ENCODE results near the gene GFER. TPM values are rescaled to one million over a fixed set of nuclear protein-coding genes. Genes with fewer than 3 reads are reported as not detected.

The GFER gene
- total RNA-seq, 1 experiment from 2014 or later = 17.0 TPM

DNA sequence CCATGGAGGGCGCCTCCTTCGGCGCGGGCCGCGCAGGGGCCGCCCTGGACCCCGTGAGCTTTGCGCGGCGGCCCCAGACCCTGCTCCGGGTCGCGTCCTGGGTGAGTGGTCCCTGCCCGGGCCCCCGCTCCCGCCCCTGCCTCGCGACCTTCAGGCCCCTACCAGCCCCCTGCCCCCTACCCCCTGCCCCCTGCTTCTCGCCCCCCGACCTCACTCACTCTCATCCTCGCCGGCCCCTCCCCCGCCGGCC lies 6.0 kb downstream of the GFER start:
- Histone ChIP-seq H3K4me3 (ENCODE audit: low read length) (peak overlapping the region; percentile 74), H3K27me3 (ENCODE audit: low read length) (no peaks in the 10 kb centered on the region), H4K20me1 (ENCODE audit: insufficient read depth, low read depth, low read length) (no peaks in the 10 kb centered on the region), H3K4me2 (ENCODE audit: low read depth, low read length, poor library complexity, severe bottlenecking) (peak overlapping the region; percentile 89), H2AFZ (ENCODE audit: low read length) (no peak overlapping the region), H3K27ac (ENCODE audit: low read length) (no peak overlapping the region), H3K79me2 (ENCODE audit: low read length) (peaks cover 4% of the 10 kb centered on the region), H3K9me3 (ENCODE audit: low read length) (no peaks in the 10 kb centered on the region), H3K4me1 (ENCODE audit: low read length) (peaks cover 30% of the 10 kb centered on the region), H3K36me3 (ENCODE audit: insufficient read depth, low read length) (no peaks in the 10 kb centered on the region), H3K9ac (ENCODE audit: low read length) (peak overlapping the region; percentile 68), H3K9me2 (replicated peaks; ENCODE audit: insufficient read depth, low read length) (no peaks in the 10 kb centered on the region)
- no peak for DNase-seq

DNA sequence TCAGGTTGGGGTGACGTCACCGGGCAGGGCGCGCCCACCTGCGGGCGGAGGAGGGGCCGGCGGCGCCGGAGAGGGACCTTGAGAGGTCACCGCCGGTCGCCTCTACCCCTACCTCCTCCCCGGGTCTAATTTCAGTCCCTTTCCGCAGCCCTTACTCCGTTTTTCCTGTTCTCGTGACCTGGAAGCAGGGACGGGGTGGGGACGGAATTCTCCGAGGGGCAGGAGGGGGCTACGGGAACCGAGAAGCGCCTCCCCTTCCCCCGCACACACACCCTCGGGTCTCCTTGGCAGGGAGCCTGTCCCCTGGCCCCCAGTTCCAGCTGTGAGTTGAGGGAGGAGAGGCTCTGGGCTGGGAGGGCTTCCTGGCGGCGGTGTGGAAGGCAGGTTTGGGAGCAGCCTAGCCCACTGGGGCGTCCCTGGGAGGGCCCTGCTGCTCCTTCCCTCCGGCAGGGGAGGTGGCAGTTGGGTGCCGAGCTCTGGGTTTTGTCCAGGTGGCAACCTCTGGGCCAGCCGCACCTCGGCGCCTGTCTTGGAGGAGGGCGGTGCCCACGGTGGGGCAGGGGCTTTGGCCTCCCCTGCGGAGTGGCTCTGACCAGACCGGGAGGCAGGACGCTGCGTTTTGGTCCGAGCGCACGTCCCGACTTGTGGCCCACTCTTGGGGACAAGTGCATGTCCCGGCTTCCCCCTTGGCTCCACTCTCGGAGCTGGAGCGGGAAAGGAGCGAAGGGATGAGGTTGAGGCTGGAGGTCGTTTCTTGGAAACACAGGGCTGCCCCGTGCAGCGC lies 6.5 kb downstream of the GFER start:
- Histone ChIP-seq H3K36me3 (ENCODE audit: insufficient read depth, low read length) (no peaks in the 10 kb centered on the region), H3K79me2 (ENCODE audit: low read length) (no peaks in the 10 kb centered on the region), H3K9me3 (ENCODE audit: low read length) (no peaks in the 10 kb centered on the region), H3K4me1 (ENCODE audit: low read length) (peaks cover 25% of the 10 kb centered on the region), H3K27me3 (ENCODE audit: low read length) (no peaks in the 10 kb centered on the region), H3K9ac (ENCODE audit: low read length) (peak overlapping the region; percentile 68), H2AFZ (ENCODE audit: low read length) (peak overlapping the region; percentile 67; the same call in 1 of the 2 replicates), H4K20me1 (ENCODE audit: insufficient read depth, low read depth, low read length) (no peaks in the 10 kb centered on the region), H3K4me2 (ENCODE audit: low read depth, low read length, poor library complexity, severe bottlenecking) (peak overlapping the region; percentile 89), H3K4me3 (ENCODE audit: low read length) (peak overlapping the region; percentile 74), H3K9me2 (replicated peaks; ENCODE audit: insufficient read depth, low read length) (no peaks in the 10 kb centered on the region), H3K27ac (ENCODE audit: low read length) (no peak overlapping the region)
- peak; percentile 79 for DNase-seq

GRCh38 chr16:1991135-1991551 lies 7.2 kb downstream of the GFER start:
- H4K20me1 ChIP-seq (ENCODE audit: insufficient read depth, low read depth, low read length) = no peaks in the 10 kb centered on the region
- H3K79me2 ChIP-seq (ENCODE audit: low read length) = no peaks in the 10 kb centered on the region
- no peaks in the 10 kb centered on the region for H3K9me2 ChIP-seq (replicated peaks; ENCODE audit: insufficient read depth, low read length)
- H3K36me3 ChIP-seq (ENCODE audit: insufficient read depth, low read length) = no peaks in the 10 kb centered on the region
- H3K4me1 ChIP-seq (ENCODE audit: low read length) = peaks cover 21% of the 10 kb centered on the region
- H3K4me2 ChIP-seq (ENCODE audit: low read depth, low read length, poor library complexity, severe bottlenecking) = peak overlapping the region; percentile 89
- peak; percentile 82 for DNase-seq
- H3K9me3 ChIP-seq (ENCODE audit: low read length) = no peaks in the 10 kb centered on the region
- peak overlapping the region; percentile 68 for H3K9ac ChIP-seq (ENCODE audit: low read length)
- peak overlapping the region; percentile 43; the same call in 1 of the 2 replicates for H3K27ac ChIP-seq (ENCODE audit: low read length)
- peak overlapping the region; percentile 74 for H3K4me3 ChIP-seq (ENCODE audit: low read length)
- no peaks in the 10 kb centered on the region for H3K27me3 ChIP-seq (ENCODE audit: low read length)
- H2AFZ ChIP-seq (ENCODE audit: low read length) = peak overlapping the region; percentile 67; the same call in 1 of the 2 replicates

DNA sequence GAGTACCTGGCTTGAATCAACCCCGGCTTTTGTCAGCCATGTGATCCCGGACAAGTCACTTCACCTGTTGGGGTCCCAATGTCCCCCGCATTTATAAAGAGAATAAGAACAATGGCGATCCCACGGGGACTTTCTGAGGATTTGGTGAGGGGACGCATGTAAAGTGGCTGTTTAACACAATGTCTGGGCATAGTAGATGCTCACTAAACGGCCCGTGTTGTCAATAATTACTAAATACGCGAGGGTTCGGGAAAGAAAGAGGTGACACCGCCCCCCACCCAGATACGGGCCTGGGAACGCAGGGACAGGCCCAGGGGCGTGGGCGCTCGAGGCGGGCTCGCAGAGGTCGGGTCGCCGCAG lies 7.6 kb downstream of the GFER start:
- H3K9ac ChIP-seq (ENCODE audit: low read length) = peak overlapping the region; percentile 53
- peak overlapping the region; percentile 30; the same call in 1 of the 2 replicates for H2AFZ ChIP-seq (ENCODE audit: low read length)
- H4K20me1 ChIP-seq (ENCODE audit: insufficient read depth, low read depth, low read length) = no peaks in the 10 kb centered on the region
- DNase-seq = no peak
- no peaks in the 10 kb centered on the region for H3K9me3 ChIP-seq (ENCODE audit: low read length)
- no peaks in the 10 kb centered on the region for H3K27me3 ChIP-seq (ENCODE audit: low read length)
- H3K4me3 ChIP-seq (ENCODE audit: low read length) = peak overlapping the region; percentile 74; the same call in 1 of the 2 replicates
- peak overlapping the region; percentile 89 for H3K4me2 ChIP-seq (ENCODE audit: low read depth, low read length, poor library complexity, severe bottlenecking)
- no peaks in the 10 kb centered on the region for H3K36me3 ChIP-seq (ENCODE audit: insufficient read depth, low read length)
- H3K79me2 ChIP-seq (ENCODE audit: low read length) = no peaks in the 10 kb centered on the region
- H3K9me2 ChIP-seq (replicated peaks; ENCODE audit: insufficient read depth, low read length) = no peaks in the 10 kb centered on the region
- H3K27ac ChIP-seq (ENCODE audit: low read length) = peak overlapping the region; percentile 43; the same call in 1 of the 2 replicates
- H3K4me1 ChIP-seq (ENCODE audit: low read length) = peaks cover 21% of the 10 kb centered on the region

DNA sequence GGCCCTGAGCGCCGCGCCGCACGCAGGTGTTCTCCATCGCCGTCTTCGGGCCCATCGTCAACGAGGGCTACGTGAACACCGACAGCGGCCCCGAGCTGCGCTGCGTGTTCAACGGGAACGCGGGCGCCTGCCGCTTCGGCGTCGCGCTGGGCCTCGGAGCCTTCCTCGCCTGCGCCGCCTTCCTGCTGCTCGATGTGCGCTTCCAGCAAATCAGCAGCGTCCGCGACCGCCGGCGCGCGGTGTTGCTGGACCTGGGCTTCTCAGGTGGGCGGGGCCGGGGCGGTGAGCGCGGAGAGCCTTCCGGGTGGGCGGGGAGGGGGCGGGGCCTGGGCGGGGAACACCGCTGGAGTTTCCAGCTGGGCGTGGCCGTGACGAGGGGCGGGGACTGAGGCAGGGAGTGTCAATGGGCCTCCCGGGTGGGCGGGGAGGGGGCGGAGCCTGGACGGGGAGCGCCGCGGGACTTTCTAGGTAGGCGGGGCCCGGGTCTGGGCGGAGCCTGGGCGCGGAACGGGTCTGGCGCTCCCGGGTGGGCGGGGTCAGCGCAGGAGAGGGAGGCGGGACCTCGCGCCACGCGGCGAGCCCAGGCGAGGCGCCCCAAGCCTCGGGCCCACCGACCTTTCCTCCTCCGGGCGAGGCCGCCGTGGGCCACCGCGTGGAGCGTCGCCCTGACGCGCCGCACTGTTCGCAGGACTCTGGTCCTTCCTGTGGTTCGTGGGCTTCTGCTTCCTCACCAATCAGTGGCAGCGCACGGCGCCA lies 8.1 kb downstream of the GFER start:
- H3K4me3 ChIP-seq (ENCODE audit: low read length) = peak overlapping the region; percentile 74; the same call in 1 of the 2 replicates
- peak; percentile 98 for DNase-seq

DNA sequence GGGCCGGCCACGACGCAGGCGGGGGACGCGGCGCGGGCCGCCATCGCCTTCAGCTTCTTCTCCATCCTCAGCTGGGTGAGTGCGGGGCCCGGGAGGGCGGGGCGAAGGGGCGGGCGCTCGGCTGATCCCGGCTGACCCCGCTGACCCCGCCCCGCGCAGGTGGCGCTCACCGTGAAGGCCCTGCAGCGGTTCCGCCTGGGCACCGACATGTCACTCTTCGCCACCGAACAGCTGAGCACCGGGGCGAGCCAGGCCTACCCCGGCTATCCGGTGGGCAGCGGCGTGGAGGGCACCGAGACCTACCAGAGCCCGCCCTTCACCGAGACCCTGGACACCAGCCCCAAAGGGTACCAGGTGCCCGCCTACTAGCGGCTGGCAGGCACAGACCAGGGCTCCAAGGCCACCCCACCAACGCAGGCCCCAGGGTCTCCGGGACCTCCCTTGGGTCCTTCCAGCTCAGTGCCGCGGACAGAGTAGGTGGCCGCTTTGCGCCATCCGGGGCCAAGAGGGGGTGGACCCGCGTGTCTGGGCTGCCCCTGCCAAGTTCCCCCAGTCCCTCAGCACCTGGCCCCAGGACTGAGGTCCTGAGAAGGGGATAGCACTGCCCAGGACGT lies 8.8 kb downstream of the GFER start:
- Histone ChIP-seq H3K4me1 (ENCODE audit: low read length) (peaks cover 21% of the 10 kb centered on the region), H3K36me3 (ENCODE audit: insufficient read depth, low read length) (no peaks in the 10 kb centered on the region; the same call in 1 of the 2 replicates), H3K4me2 (ENCODE audit: low read depth, low read length, poor library complexity, severe bottlenecking) (no peak overlapping the region), H3K27ac (ENCODE audit: low read length) (no peak overlapping the region), H2AFZ (ENCODE audit: low read length) (no peak overlapping the region), H3K9me3 (ENCODE audit: low read length) (no peaks in the 10 kb centered on the region), H3K27me3 (ENCODE audit: low read length) (no peaks in the 10 kb centered on the region), H3K9ac (ENCODE audit: low read length) (no peak overlapping the region), H3K4me3 (ENCODE audit: low read length) (no peak overlapping the region), H3K79me2 (ENCODE audit: low read length) (no peaks in the 10 kb centered on the region), H3K9me2 (replicated peaks; ENCODE audit: insufficient read depth, low read length) (no peaks in the 10 kb centered on the region), H4K20me1 (ENCODE audit: insufficient read depth, low read depth, low read length) (no peaks in the 10 kb centered on the region)
- no peak for DNase-seq

More for the DNA sequence above, 8.1 kb downstream of the GFER start:
- Histone ChIP-seq H3K9ac (ENCODE audit: low read length) (peak overlapping the region; percentile 53; the same call in 1 of the 2 replicates), H3K79me2 (ENCODE audit: low read length) (no peaks in the 10 kb centered on the region), H3K9me3 (ENCODE audit: low read length) (no peaks in the 10 kb centered on the region), H3K9me2 (replicated peaks; ENCODE audit: insufficient read depth, low read length) (no peaks in the 10 kb centered on the region), H3K27ac (ENCODE audit: low read length) (no peak overlapping the region), H3K4me2 (ENCODE audit: low read depth, low read length, poor library complexity, severe bottlenecking) (peak overlapping the region; percentile 89), H2AFZ (ENCODE audit: low read length) (peak overlapping the region; percentile 30; the same call in 1 of the 2 replicates), H4K20me1 (ENCODE audit: insufficient read depth, low read depth, low read length) (no peaks in the 10 kb centered on the region), H3K36me3 (ENCODE audit: insufficient read depth, low read length) (no peaks in the 10 kb centered on the region; the same call in 1 of the 2 replicates), H3K27me3 (ENCODE audit: low read length) (no peaks in the 10 kb centered on the region), H3K4me1 (ENCODE audit: low read length) (peaks cover 21% of the 10 kb centered on the region)

GRCh38 chr16:1993731-1994131 lies 9.7 kb downstream of the GFER start:
- no peaks in the 10 kb centered on the region for H3K79me2 ChIP-seq (ENCODE audit: low read length)
- H3K27me3 ChIP-seq (ENCODE audit: low read length) = no peaks in the 10 kb centered on the region
- H3K36me3 ChIP-seq (ENCODE audit: insufficient read depth, low read length) = no peaks in the 10 kb centered on the region; the same call in 1 of the 2 replicates
- H2AFZ ChIP-seq (ENCODE audit: low read length) = no peak overlapping the region
- no peak overlapping the region for H3K27ac ChIP-seq (ENCODE audit: low read length)
- no peaks in the 10 kb centered on the region for H3K9me3 ChIP-seq (ENCODE audit: low read length)
- no peaks in the 10 kb centered on the region for H4K20me1 ChIP-seq (ENCODE audit: insufficient read depth, low read depth, low read length)
- H3K9ac ChIP-seq (ENCODE audit: low read length) = no peak overlapping the region
- H3K9me2 ChIP-seq (replicated peaks; ENCODE audit: insufficient read depth, low read length) = no peaks in the 10 kb centered on the region
- peaks cover 21% of the 10 kb centered on the region for H3K4me1 ChIP-seq (ENCODE audit: low read length)
- no peak overlapping the region for H3K4me3 ChIP-seq (ENCODE audit: low read length)
- H3K4me2 ChIP-seq (ENCODE audit: low read depth, low read length, poor library complexity, severe bottlenecking) = no peak overlapping the region
- no peak for DNase-seq

All from Karpas-422 (cell line).